Islet of Langerhans (tissue), 1 donor: ENCODE measurements around the gene TRIP11.

ENCODE experiments used
- FAIRE-seq: peaks from one replicate; lab custom pipeline; 2011; peaks lifted over from hg19 to GRCh38; lab: Jason Lieb, UNC

Gene TRIP11

DNA sequence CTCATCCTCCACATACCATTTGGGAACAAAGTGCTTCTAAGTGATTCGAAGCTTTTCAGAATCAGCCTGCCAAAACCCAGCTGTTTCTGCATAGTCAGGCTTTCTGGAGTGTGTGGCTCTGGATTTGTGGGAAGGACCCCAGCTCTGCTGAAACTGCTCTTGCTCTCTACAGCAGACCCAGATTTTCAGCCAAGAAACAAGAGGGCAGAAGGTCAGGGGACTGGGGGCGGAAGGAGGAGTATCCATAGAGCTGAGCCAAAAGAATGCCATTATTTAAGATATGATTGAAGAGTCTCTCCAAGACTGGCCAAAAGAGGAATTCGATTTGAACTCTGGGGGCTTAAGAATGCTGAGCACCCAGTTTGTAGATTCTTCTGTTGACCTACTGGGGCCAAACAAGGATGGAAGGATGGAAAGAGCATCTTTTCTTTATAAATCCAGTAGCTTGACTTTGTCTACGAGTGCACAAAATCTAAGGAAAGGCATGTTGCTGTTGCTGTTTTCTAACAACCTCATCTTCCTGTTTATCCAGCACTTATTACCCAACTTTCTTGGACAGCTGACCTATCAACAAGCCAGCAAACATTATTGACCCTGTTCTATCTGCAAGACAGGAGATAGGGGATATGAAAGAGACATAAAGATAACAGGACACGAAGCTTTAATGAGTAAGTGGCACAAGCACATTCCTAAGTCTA is 121.5 kb downstream of the TRIP11 start:
- FAIRE-seq: no peak
